HCT116 (cell line): ENCODE results near the gene RBM33. TPM values are rescaled to one million over a fixed set of nuclear protein-coding genes. Genes with fewer than 3 reads are reported as not detected.

Source experiments
- ATAC-seq: fragments of 200-7000 bp; cut with Tn5 transposase; 2 replicates; pipeline ENCODE4 v1.9.1; 2020; ENCODE audit warnings: mild to moderate bottlenecking, moderate library complexity
- BruUV-seq: library from RNA; stranded (reverse); fragments of 400-500 nt; replicated peaks from 2 replicates; lab custom pipeline; 2021; lab: Mats Ljungman, UMichigan
- CTCF ChIA-PET: fragments of 300-600 bp; sonication (Branson Sonifier 250); formaldehyde crosslinking; loops from one replicate; lab custom pipeline; 2021; ENCODE audit warnings: antibody characterized with exemption; lab: Charles Lee
- POLR2A ChIA-PET: fragments of 300-600, 350-600 bp; sonication (Branson Sonifier 250); formaldehyde crosslinking; loops from one replicate; lab custom pipeline; 2021; ENCODE audit warnings: antibody characterized with exemption; lab: Charles Lee
- RAD21 ChIA-PET, 2 experiments: fragments of 300-600 bp; sonication (Branson Sonifier 250); formaldehyde crosslinking; loops; one replicate each; lab custom pipeline; 2023; ENCODE audit warnings: low total read pairs in 2 of 2; ENCODE audit not compliant: uncharacterized antibody in 2 of 2, unreplicated experiment in 2 of 2, low non-redundant PET in 1 of 2; lab: Charles Lee
- DNase-seq: peaks from one replicate; pipeline ENCODE4 v3.0.0-alpha.2; 2010; ENCODE audit warnings: low read depth, low spot score
- H2AFZ ChIP-seq: fragments of 200-600 bp; shearing (Covaris generic), sonication (generic); 2 replicates; pipeline ENCODE4 v1.6.1; 2017; ENCODE audit warnings: low read depth, mixed run types, mixed read lengths, antibody characterized with exemption, low read length; ENCODE audit not compliant: poor library complexity, severe bottlenecking
- H3K27ac ChIP-seq: 2 replicates; pipeline ENCODE4 v1.5.1; 2012; ENCODE audit warnings: low read depth, low read length
- H3K27me3 ChIP-seq: fragments of 200-600 bp; sonication (generic); 2 replicates; pipeline ENCODE4 v1.6.1; 2016; ENCODE audit warnings: mixed run types, low read length, mixed read lengths; ENCODE audit not compliant: insufficient read depth
- H3K36me3 ChIP-seq, 2 experiments: fragments of 200-500 bp in 1 of 2; fragments of 200-600 bp in 1 of 2; sonication (Bioruptor generic) in 1 of 2; sonication (generic) in 1 of 2; 2 replicates each; pipeline versions ENCODE4 v1.5.1 to v1.6.1; 2014 to 2016; ENCODE audit warnings: low read length in 2 of 2, inconsistent platforms in 1 of 2, mixed read lengths in 1 of 2, mixed run types in 1 of 2; ENCODE audit not compliant: insufficient read depth in 2 of 2, control insufficient read depth in 1 of 2
- H3K4me1 ChIP-seq, 2 experiments: fragments of 200-600 bp in 1 of 2; sonication (generic) in 1 of 2; 2 replicates each; pipeline versions ENCODE4 v1.5.1 to v1.6.1; 2012 to 2017; ENCODE audit warnings: low read length in 2 of 2, inconsistent platforms in 1 of 2, mild to moderate bottlenecking in 1 of 2, mixed read lengths in 1 of 2, mixed run types in 1 of 2, moderate library complexity in 1 of 2; ENCODE audit not compliant: insufficient read depth in 2 of 2, control insufficient read depth in 1 of 2
- H3K4me2 ChIP-seq: fragments of 200-600 bp; sonication (generic); 2 replicates; pipeline ENCODE4 v1.6.1; 2017; ENCODE audit warnings: mixed run types, low read length, mixed read lengths
- H3K4me3 ChIP-seq, 2 experiments: fragments of 200-600 bp in 1 of 2; sonication (generic) in 1 of 2; replicated peaks in 1 of 2; 2 replicates each; pipeline ENCODE4 v1.5.1; 2011 to 2016; ENCODE audit warnings: low read length in 2 of 2, control low read depth in 1 of 2, low read depth in 1 of 2, mild to moderate bottlenecking in 1 of 2, mixed read lengths in 1 of 2, mixed run types in 1 of 2
- H3K79me2 ChIP-seq: fragments of 200-600 bp; sonication (generic); 2 replicates; pipeline ENCODE4 v1.6.1; 2017; ENCODE audit warnings: mild to moderate bottlenecking, mixed run types, low read length, moderate library complexity, mixed read lengths; ENCODE audit not compliant: insufficient read depth
- H3K9ac ChIP-seq: fragments of 200-600 bp; sonication (generic); 2 replicates; pipeline ENCODE4 v1.6.1; 2016; ENCODE audit warnings: low read length, mixed read lengths
- H3K9me2 ChIP-seq: fragments of 200-600 bp; sonication (generic), shearing (Covaris generic); 2 replicates; pipeline ENCODE4 v1.6.1; 2017; ENCODE audit warnings: mixed run types, mild to moderate bottlenecking, moderate library complexity; ENCODE audit not compliant: insufficient read depth
- H3K9me3 ChIP-seq, 2 experiments: fragments of 200-500 bp in 1 of 2; fragments of 200-600 bp in 1 of 2; sonication (Bioruptor generic) in 1 of 2; sonication (generic) in 1 of 2; 2 replicates each; pipeline ENCODE4 v1.6.1; 2014 to 2017; ENCODE audit warnings: low read length in 2 of 2, mixed read lengths in 2 of 2, inconsistent platforms in 1 of 2, low read depth in 1 of 2, mild to moderate bottlenecking in 1 of 2, mixed run types in 1 of 2, moderate library complexity in 1 of 2; ENCODE audit not compliant: control insufficient read depth in 1 of 2, insufficient read depth in 1 of 2
- H4K20me1 ChIP-seq: fragments of 200-600 bp; sonication (generic), shearing (Covaris generic); 2 replicates; pipeline ENCODE4 v1.6.1; 2017; ENCODE audit warnings: mixed run types, mild to moderate bottlenecking, moderate library complexity; ENCODE audit not compliant: insufficient read depth
- EGR1 ChIP-seq: IDR thresholded peaks from 2 replicates; pipeline ENCODE4 v1.6.1; 2012; ENCODE audit warnings: low read depth
- ELF1 ChIP-seq: IDR thresholded peaks from 2 replicates; pipeline ENCODE4 v1.6.1; 2012; ENCODE audit warnings: low read depth, borderline replicate concordance
- EZH2phosphoT487 ChIP-seq: fragments of 200-600 bp; IDR thresholded peaks from 2 replicates; pipeline ENCODE4 v1.6.1; 2018; ENCODE audit warnings: antibody characterized with exemption, borderline replicate concordance
- FOSL1 ChIP-seq: IDR thresholded peaks from 2 replicates; pipeline ENCODE4 v1.6.1; 2012; ENCODE audit warnings: low read depth
- MAX ChIP-seq: IDR thresholded peaks from 2 replicates; pipeline ENCODE4 v1.6.1; 2012
- RAD21 ChIP-seq: IDR thresholded peaks from 2 replicates; pipeline ENCODE4 v1.6.1; 2012; ENCODE audit warnings: low read depth, mild to moderate bottlenecking
- TCF7L2 ChIP-seq: IDR thresholded peaks from 2 replicates; pipeline ENCODE4 v1.7.0; 2011; ENCODE audit warnings: borderline replicate concordance, inconsistent platforms; ENCODE audit not compliant: insufficient read depth, insufficient read length; ENCODE audit errors: extremely low read depth
- YY1 ChIP-seq: IDR thresholded peaks from 2 replicates; pipeline ENCODE4 v1.6.1; 2011; ENCODE audit warnings: low read length, low read depth, moderate library complexity, mild to moderate bottlenecking; ENCODE audit not compliant: insufficient replicate concordance; ENCODE audit errors: extremely low read depth
- ZBTB33 ChIP-seq: IDR thresholded peaks from 2 replicates; pipeline ENCODE4 v1.6.1; 2011; ENCODE audit warnings: mild to moderate bottlenecking, low read length, moderate library complexity; ENCODE audit not compliant: insufficient replicate concordance; ENCODE audit errors: extremely low read depth
- ZNF274 ChIP-seq: fragments of 200-500 bp; sonication (Bioruptor generic); IDR thresholded peaks from 2 replicates; pipeline ENCODE4 v1.6.1; 2014; ENCODE audit warnings: mild to moderate bottlenecking, low read depth, low read length, inconsistent platforms
- intact Hi-C: fragments of 100-400 bp; cut with micrococcal nuclease; formaldehyde crosslinking; loops from 2 replicates; pipeline ENCODE4 v1.10.0; 2022
- total RNA-seq: library from RNA; stranded (reverse); gene quantifications from one replicate; pipeline ENCODE4 v1.2.1, GENCODE V29; 2021; ENCODE audit not compliant: unreplicated experiment

RBM33 gene
- total RNA-seq, 1 experiment from 2014 or later: 64.3 TPM

- no peaks in the 10 kb centered on the region for H4K20me1 ChIP-seq
- no peaks in the 10 kb centered on the region for H3K9me2 ChIP-seq
- H3K9ac ChIP-seq: no peak overlapping the region
- no peaks in the 10 kb centered on the region for H3K79me2 ChIP-seq
- no peak overlapping the region for H3K4me2 ChIP-seq
- intact Hi-C loops: no loop called here
- ChIA-PET CTCF (no interaction called here), POLR2A (no interaction called here), RAD21 (no interaction called here)
- H3K36me3 ChIP-seq: no peaks in the 10 kb centered on the region
- no peak for DNase-seq
- H3K4me1 ChIP-seq: peaks cover 3 to 14% of the 10 kb centered on the region in 2 experiments; a peak in 2 of 4 replicates
- no peak overlapping the region for H3K27ac ChIP-seq
- no peak overlapping the region for H2AFZ ChIP-seq
- ATAC-seq: peak; percentile 55; the same call in 1 of the 2 replicates
- H3K27me3 ChIP-seq: no peaks in the 10 kb centered on the region
- no peaks in the 10 kb centered on the region for H3K9me3 ChIP-seq
- no TSS peak for BruUV-seq
- TF ChIP-seq EGR1 (no peak), EZH2phosphoT487 (no peak), ZNF274 (no peak), ZBTB33 (no peak), ELF1 (no peak), MAX (no peak), RAD21 (no peak), FOSL1 (no peak), TCF7L2 (no peak), YY1 (no peak)
- TF ChIP-seq, all 23 proteins: peak for 0
- no peak overlapping the region for H3K4me3 ChIP-seq
Observed at GRCh38 chr7:155829796-155830470, 185.5 kb downstream of the RBM33 start.

Other genes starting within 250 kb of the RBM33 start
- 0.32 TPM for gene EN2, start 186.5 kb upstream of the RBM33 start, total RNA-seq
- not detected for gene CNPY1, start 98.1 kb upstream of the RBM33 start, total RNA-seq
- gene SHH, start 167.8 kb downstream of the RBM33 start, total RNA-seq: 0.32 TPM